IMR-90 (cell line): ENCODE data around the gene DDX24. TPM values are rescaled to one million over a fixed set of nuclear protein-coding genes. Genes with fewer than 3 reads are reported as not detected.
A peak's percentile ranks its signal among the peaks of the same experiment; 100 is the strongest.

ENCODE experiments used
- ATAC-seq: fragments of 200-7000 bp; cut with Tn5 transposase; 2 replicates; pipeline ENCODE4 v1.9.1; 2020; ENCODE audit warnings: low read depth, mild to moderate bottlenecking, moderate library complexity
- BruUV-seq: library from RNA; stranded (reverse); fragments of 400-500 nt; replicated peaks from 2 replicates; lab custom pipeline; 2021; lab: Mats Ljungman, UMichigan
- CTCF ChIA-PET: fragments of 300-600 bp; formaldehyde crosslinking; extraction: SDS; loops from one replicate; lab custom pipeline; 2021; ENCODE audit warnings: antibody characterized with exemption; lab: Yijun Ruan, JAX
- POLR2A ChIA-PET: fragments of 300-600 bp; sonication (Branson Sonifier 250); formaldehyde crosslinking; loops from one replicate; lab custom pipeline; 2022; ENCODE audit warnings: antibody characterized with exemption; ENCODE audit not compliant: unreplicated experiment; lab: Charles Lee
- DNase-seq: peaks from one replicate; pipeline ENCODE4 v3.0.0; 2013
- H2AFZ ChIP-seq: replicated peaks from 2 replicates; pipeline ENCODE3; 2013; ENCODE audit warnings: low read length, mild to moderate bottlenecking; ENCODE audit not compliant: poor library complexity
- H2AK5ac ChIP-seq: 2 replicates; pipeline ENCODE4 v1.6.1; 2013; ENCODE audit warnings: low read depth, low read length, inconsistent platforms
- H2AK9ac ChIP-seq: replicated peaks from 2 replicates; pipeline ENCODE3; 2013; ENCODE audit warnings: mild to moderate bottlenecking, low read depth, low read length, moderate library complexity; ENCODE audit not compliant: poor library complexity
- H2BK120ac ChIP-seq: 2 replicates; pipeline ENCODE4 v1.6.1; 2013; ENCODE audit warnings: low read depth, low read length, inconsistent platforms
- H2BK15ac ChIP-seq: 3 replicates; pipeline ENCODE4 v1.6.1; 2013; ENCODE audit warnings: low read depth, low read length, inconsistent platforms
- H2BK20ac ChIP-seq: 2 replicates; pipeline ENCODE4 v1.6.1; 2013; ENCODE audit warnings: low read depth, mild to moderate bottlenecking, inconsistent platforms, low read length, moderate library complexity
- H2BK5ac ChIP-seq: 2 replicates; pipeline ENCODE4 v1.6.1; 2013; ENCODE audit warnings: mild to moderate bottlenecking, low read depth, low read length, inconsistent platforms; ENCODE audit not compliant: poor library complexity, severe bottlenecking
- H3K14ac ChIP-seq: replicated peaks from 2 replicates; pipeline ENCODE4 v1.6.1; 2013; ENCODE audit warnings: low read depth, low read length, inconsistent platforms
- H3K18ac ChIP-seq: 2 replicates; pipeline ENCODE4 v1.6.1; 2013; ENCODE audit warnings: low read depth, low read length, control low read depth
- H3K23ac ChIP-seq: 2 replicates; pipeline ENCODE4 v1.6.1; 2013; ENCODE audit warnings: low read depth, low read length, inconsistent platforms
- H3K27ac ChIP-seq: 2 replicates; pipeline ENCODE4 v1.5.1; 2013; ENCODE audit warnings: mild to moderate bottlenecking, control low read depth, low read length; ENCODE audit not compliant: insufficient read depth
- H3K27me3 ChIP-seq: 2 replicates; pipeline ENCODE4 v1.6.1; 2013; ENCODE audit warnings: low read length; ENCODE audit not compliant: control insufficient read depth, insufficient read depth
- H3K36me3 ChIP-seq: 2 replicates; pipeline ENCODE4 v1.6.1; 2013; ENCODE audit warnings: low read length, mixed read lengths; ENCODE audit not compliant: control insufficient read depth, insufficient read depth
- H3K4ac ChIP-seq: 2 replicates; pipeline ENCODE4 v1.6.1; 2013; ENCODE audit warnings: low read depth, low read length, inconsistent platforms
- H3K4me1 ChIP-seq: 2 replicates; pipeline ENCODE4 v1.6.1; 2013; ENCODE audit warnings: low read length, mixed read lengths; ENCODE audit not compliant: control insufficient read depth, insufficient read depth
- H3K4me2 ChIP-seq: 2 replicates; pipeline ENCODE4 v1.6.1; 2013; ENCODE audit warnings: low read depth, mild to moderate bottlenecking, control low read depth, low read length, moderate library complexity
- H3K4me3 ChIP-seq: 2 replicates; pipeline ENCODE4 v1.5.1; 2013; ENCODE audit warnings: low read depth, mild to moderate bottlenecking, control low read depth, low read length, moderate library complexity; ENCODE audit not compliant: insufficient read depth
- H3K56ac ChIP-seq: 2 replicates; pipeline ENCODE4 v1.6.1; 2013; ENCODE audit warnings: low read length, inconsistent platforms; ENCODE audit not compliant: insufficient read depth; ENCODE audit errors: extremely low read depth
- H3K79me1 ChIP-seq, 2 experiments: 2 replicates each; pipeline ENCODE4 v1.6.1; 2013; ENCODE audit warnings: low read length in 2 of 2, inconsistent platforms in 1 of 2, low read depth in 1 of 2
- H3K9ac ChIP-seq: 2 replicates; pipeline ENCODE4 v1.6.1; 2013; ENCODE audit warnings: low read depth, low read length, control low read depth
- H3K9me1 ChIP-seq: 2 replicates; pipeline ENCODE4 v1.6.1; 2013; ENCODE audit warnings: low read length, inconsistent platforms; ENCODE audit not compliant: insufficient read depth
- H3K9me3 ChIP-seq: 2 replicates; pipeline ENCODE4 v1.6.1; 2013; ENCODE audit warnings: low read length; ENCODE audit not compliant: control insufficient read depth, insufficient read depth
- H4K20me1 ChIP-seq: 2 replicates; pipeline ENCODE4 v1.6.1; 2013; ENCODE audit warnings: low read length, inconsistent platforms; ENCODE audit not compliant: insufficient read depth
- H4K5ac ChIP-seq: 2 replicates; pipeline ENCODE4 v1.6.1; 2013; ENCODE audit warnings: mild to moderate bottlenecking, low read depth, low read length, control low read depth
- H4K8ac ChIP-seq, 2 experiments: 2 replicates each; pipeline ENCODE4 v1.6.1; 2013; ENCODE audit warnings: low read depth in 2 of 2, low read length in 2 of 2, control low read depth in 1 of 2, inconsistent platforms in 1 of 2
- H4K91ac ChIP-seq: 2 replicates; pipeline ENCODE4 v1.6.1; 2013; ENCODE audit warnings: low read depth, low read length, inconsistent platforms; ENCODE audit not compliant: insufficient read depth
- BHLHE40 ChIP-seq: fragments of 150-350 bp; IDR thresholded peaks from 2 replicates; pipeline ENCODE4 v1.6.1; 2016; ENCODE audit warnings: mild to moderate bottlenecking, low read depth, low read length
- CEBPB ChIP-seq: IDR thresholded peaks from 2 replicates; pipeline ENCODE4 v1.6.1; 2012; ENCODE audit warnings: low read depth, low read length, improper control_type of control experiment
- CHD1 ChIP-seq: IDR thresholded peaks from 2 replicates; pipeline ENCODE4 v1.6.1; 2012; ENCODE audit warnings: low read depth, low read length, improper control_type of control experiment
- CTCF ChIP-seq: conservative IDR thresholded peaks from 2 replicates; pipeline ENCODE4 v1.5.1; 2012; ENCODE audit warnings: mild to moderate bottlenecking, low read depth, low read length, improper control_type of control experiment
- ELK1 ChIP-seq: fragments of 150-350 bp; IDR thresholded peaks from 2 replicates; pipeline ENCODE4 v1.6.1; 2016; ENCODE audit warnings: low read depth, mild to moderate bottlenecking, low read length, moderate library complexity, borderline replicate concordance
- FOS ChIP-seq: fragments of 150-350 bp; IDR thresholded peaks from 2 replicates; pipeline ENCODE4 v1.6.1; 2016; ENCODE audit warnings: low read depth, low read length
- MAFK ChIP-seq: IDR thresholded peaks from 2 replicates; pipeline ENCODE4 v1.6.1; 2012; ENCODE audit warnings: low read depth, low read length, improper control_type of control experiment
- MAZ ChIP-seq: IDR thresholded peaks from 2 replicates; pipeline ENCODE4 v1.6.1; 2012; ENCODE audit warnings: low read depth, mild to moderate bottlenecking, low read length, improper control_type of control experiment, moderate library complexity, borderline replicate concordance
- MXI1 ChIP-seq: IDR thresholded peaks from 2 replicates; pipeline ENCODE4 v1.6.1; 2012; ENCODE audit warnings: low read depth, mild to moderate bottlenecking, low read length, moderate library complexity, borderline replicate concordance
- NFE2L2 ChIP-seq: fragments of 150-350 bp; IDR thresholded peaks from 2 replicates; pipeline ENCODE4 v1.6.1; 2016; ENCODE audit warnings: low read depth, mild to moderate bottlenecking, low read length
- POLR2A ChIP-seq: IDR thresholded peaks from 2 replicates; pipeline ENCODE4 v1.6.1; 2012; ENCODE audit warnings: mild to moderate bottlenecking, low read depth, low read length
- RAD21 ChIP-seq: IDR thresholded peaks from 2 replicates; pipeline ENCODE4 v1.6.1; 2012; ENCODE audit warnings: low read length, improper control_type of control experiment
- RCOR1 ChIP-seq: IDR thresholded peaks from 2 replicates; pipeline ENCODE4 v1.6.1; 2012; ENCODE audit warnings: mild to moderate bottlenecking, low read length, improper control_type of control experiment; ENCODE audit not compliant: insufficient replicate concordance
- RFX5 ChIP-seq: IDR thresholded peaks from 2 replicates; pipeline ENCODE4 v1.8.0; 2012; ENCODE audit warnings: low read depth, mild to moderate bottlenecking, low read length, moderate library complexity
- SMC3 ChIP-seq: fragments of 150-350 bp; IDR thresholded peaks from 2 replicates; pipeline ENCODE4 v1.6.1; 2016; ENCODE audit warnings: low read depth, mild to moderate bottlenecking, antibody characterized with exemption, low read length, moderate library complexity
- WGBS, 2 experiments: methylation state at CpG; one replicate each; pipeline versions ENCODE4 v1.1.5 to v1.1.7; 2013; ENCODE audit warnings: missing lambda C conversion rate in 2 of 2; ENCODE audit not compliant: insufficient read length in 1 of 2; ENCODE audit errors: extremely low coverage in 2 of 2; 5-methylcytosine and 5-hydroxymethylcytosine counted together
- dilution Hi-C: fragments of 300-500 bp; cut with HindIII; formaldehyde crosslinking; loops from one replicate; pipeline ENCODE4 v1.14.3; 2018; ENCODE audit warnings: low sequenced_read_pairs; ENCODE audit not compliant: unreplicated experiment
- in situ Hi-C: fragments of 300-500 bp; cut with MboI; formaldehyde crosslinking; loops from 3 replicates; pipeline ENCODE4 v1.14.3; 2019; ENCODE audit warnings: low sequenced_read_pairs, inconsistent platforms, mixed read lengths
- intact Hi-C: fragments of 100-400 bp; cut with micrococcal nuclease; formaldehyde crosslinking; loops from 2 replicates; pipeline ENCODE4 v1.10.0; 2022
- polyA plus RNA-seq, 3 experiments: library from polyadenylated mRNA; depleted of rRNA; stranded (reverse); fragments of >200 nt; gene quantifications; 2 replicates each; pipeline ENCODE4 v1.2.3, GENCODE V29; 2012; ENCODE audit warnings: low replicate concordance in 1 of 3
- total RNA-seq: library from RNA; depleted of rRNA; stranded (reverse); fragments of >200 nt; gene quantifications from 2 replicates; pipeline ENCODE4 v1.2.3, GENCODE V29; 2012

Gene DDX24
- total and polyA plus RNA-seq, 2 of the 4 experiments (the other 2 are of a cell fraction) = 134 to 155 TPM

GRCh38 chr14:94129758-94130414, 48.9 kb upstream of the DDX24 start:
- H4K8ac ChIP-seq = peak overlapping the region; percentile 21 to 64; a peak in 3 of 4 replicates
- H3K56ac ChIP-seq = peak overlapping the region; percentile 29; the same call in 1 of the 2 replicates
- H4K20me1 ChIP-seq = no peaks in the 10 kb centered on the region
- H4K5ac ChIP-seq = 0 out of 2 replicates have a peak overlapping the region, but pooled peaks have one; percentile 30
- H3K23ac ChIP-seq = no peak overlapping the region
- ATAC-seq (no peak), DNase-seq (peak; percentile 34)
- no peak overlapping the region for H2AK5ac ChIP-seq
- H3K9ac ChIP-seq = peak overlapping the region; percentile 50
- H2BK15ac ChIP-seq = no peak overlapping the region
- ChIA-PET POLR2A (interaction anchor here (0.7 to 1.2 kb wide), 2 partner anchors 36 to 119 kb away, joined by 4 to 12 read pairs; no protein-coding TSS in a partner anchor), CTCF (no interaction called here)
- no peak overlapping the region for H2BK5ac ChIP-seq
- dilution Hi-C loops = no loop called here
- H3K36me3 ChIP-seq = peaks cover 12% of the 10 kb centered on the region
- in situ Hi-C loops = loop anchor here (10.0 kb wide), 1 partner anchor 185 kb away; no protein-coding TSS in a partner anchor
- H3K9me3 ChIP-seq = no peaks in the 10 kb centered on the region
- WGBS, 2 experiments = 0% methylated on average over 1 of the region's 12 CpGs; no CpG with 5 or more reads in 1 of the 2 experiments
- H3K4me1 ChIP-seq = peaks cover 5% of the 10 kb centered on the region
- no peak overlapping the region for H2AK9ac ChIP-seq
- H2BK120ac ChIP-seq = no peak overlapping the region
- no TSS peak for BruUV-seq
- H3K4me2 ChIP-seq = peak overlapping the region; percentile 95
- intact Hi-C loops = loop anchor here (2.0 to 5.0 kb wide), 2 partner anchors 49 to 357 kb away; partner anchors contain the start of genes DDX24 and IFI27L1
- H2AFZ ChIP-seq = peak overlapping the region; percentile 97
- H3K27me3 ChIP-seq = no peaks in the 10 kb centered on the region
- peak overlapping the region; percentile 4; the same call in 1 of the 2 replicates for H3K4ac ChIP-seq
- H3K18ac ChIP-seq = no peak overlapping the region
- H4K91ac ChIP-seq = no peak overlapping the region
- H3K27ac ChIP-seq = no peak overlapping the region
- H3K14ac ChIP-seq = no peak overlapping the region
- H3K9me1 ChIP-seq = peaks cover 5% of the 10 kb centered on the region; the same call in 1 of the 2 replicates
- peak overlapping the region; percentile 92 for H3K4me3 ChIP-seq
- H2BK20ac ChIP-seq = no peak overlapping the region
- H3K79me1 ChIP-seq = peaks cover 0 to 14% of the 10 kb centered on the region in 2 experiments; a peak in 1 of 4 replicates
- no peak for TF ChIP-seq CEBPB
- TF ChIP-seq CHD1 = no peak
- no peak for TF ChIP-seq MAZ
- TF ChIP-seq SMC3 = no peak
- no peak for TF ChIP-seq MXI1
- TF ChIP-seq RFX5 = no peak
- no peak for TF ChIP-seq CTCF
- no peak for TF ChIP-seq RAD21
- TF ChIP-seq RCOR1 = no peak
- no peak for TF ChIP-seq NFE2L2
- no peak for TF ChIP-seq ELK1
- no peak for TF ChIP-seq FOS
- TF ChIP-seq MAFK = no peak
- no peak for TF ChIP-seq BHLHE40
- no peak for TF ChIP-seq POLR2A
